ENCODE results near the gene NDUFV1. TPM values are rescaled to one million over a fixed set of nuclear protein-coding genes. Genes with fewer than 3 reads are reported as not detected.

NDUFV1 gene
- total and polyA plus RNA-seq, 9 of the 15 experiments (the other 6 are each of a cell fraction or from before 2014, with no cell fraction given) = 10.8 to 423 (median 209) TPM

DNA sequence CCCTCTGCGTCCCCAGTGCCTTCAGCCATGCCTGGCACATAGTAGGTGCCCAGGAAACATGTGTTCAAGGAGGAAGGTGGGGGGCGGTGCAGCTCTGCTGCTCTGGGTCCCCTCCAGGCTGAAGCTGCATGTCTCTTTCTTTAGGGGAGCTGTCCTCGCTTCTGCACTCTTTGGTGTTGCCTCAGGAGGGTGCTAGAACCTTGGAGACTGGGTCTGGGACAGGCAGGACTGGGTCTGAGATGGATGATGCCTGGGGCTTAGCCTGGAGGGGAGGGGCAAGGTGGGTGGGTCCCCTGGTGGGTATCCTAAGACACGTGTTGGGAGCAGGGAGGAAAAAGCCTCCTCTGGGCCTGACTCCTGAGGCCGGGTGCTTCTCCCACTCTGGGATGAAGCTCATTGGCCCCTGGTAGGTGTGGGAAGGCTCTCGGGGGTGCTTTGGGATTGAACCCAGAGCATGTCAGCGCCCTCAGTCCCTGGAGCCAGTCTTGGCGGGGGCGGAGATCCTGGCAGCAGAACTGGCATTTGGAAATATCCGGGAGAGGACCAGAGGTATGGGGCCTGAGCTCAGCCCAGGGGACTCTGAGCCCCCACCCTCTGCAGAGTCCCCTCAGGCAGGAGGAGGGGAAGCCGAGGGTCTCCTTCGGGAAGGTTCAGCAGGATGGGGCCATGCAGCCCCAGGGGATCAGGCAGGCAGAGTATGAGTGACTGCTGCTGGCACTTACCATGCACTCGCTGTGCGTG is 29.8 kb upstream of the NDUFV1 start (continued):
- TF ChIP-seq, protein P1, sequence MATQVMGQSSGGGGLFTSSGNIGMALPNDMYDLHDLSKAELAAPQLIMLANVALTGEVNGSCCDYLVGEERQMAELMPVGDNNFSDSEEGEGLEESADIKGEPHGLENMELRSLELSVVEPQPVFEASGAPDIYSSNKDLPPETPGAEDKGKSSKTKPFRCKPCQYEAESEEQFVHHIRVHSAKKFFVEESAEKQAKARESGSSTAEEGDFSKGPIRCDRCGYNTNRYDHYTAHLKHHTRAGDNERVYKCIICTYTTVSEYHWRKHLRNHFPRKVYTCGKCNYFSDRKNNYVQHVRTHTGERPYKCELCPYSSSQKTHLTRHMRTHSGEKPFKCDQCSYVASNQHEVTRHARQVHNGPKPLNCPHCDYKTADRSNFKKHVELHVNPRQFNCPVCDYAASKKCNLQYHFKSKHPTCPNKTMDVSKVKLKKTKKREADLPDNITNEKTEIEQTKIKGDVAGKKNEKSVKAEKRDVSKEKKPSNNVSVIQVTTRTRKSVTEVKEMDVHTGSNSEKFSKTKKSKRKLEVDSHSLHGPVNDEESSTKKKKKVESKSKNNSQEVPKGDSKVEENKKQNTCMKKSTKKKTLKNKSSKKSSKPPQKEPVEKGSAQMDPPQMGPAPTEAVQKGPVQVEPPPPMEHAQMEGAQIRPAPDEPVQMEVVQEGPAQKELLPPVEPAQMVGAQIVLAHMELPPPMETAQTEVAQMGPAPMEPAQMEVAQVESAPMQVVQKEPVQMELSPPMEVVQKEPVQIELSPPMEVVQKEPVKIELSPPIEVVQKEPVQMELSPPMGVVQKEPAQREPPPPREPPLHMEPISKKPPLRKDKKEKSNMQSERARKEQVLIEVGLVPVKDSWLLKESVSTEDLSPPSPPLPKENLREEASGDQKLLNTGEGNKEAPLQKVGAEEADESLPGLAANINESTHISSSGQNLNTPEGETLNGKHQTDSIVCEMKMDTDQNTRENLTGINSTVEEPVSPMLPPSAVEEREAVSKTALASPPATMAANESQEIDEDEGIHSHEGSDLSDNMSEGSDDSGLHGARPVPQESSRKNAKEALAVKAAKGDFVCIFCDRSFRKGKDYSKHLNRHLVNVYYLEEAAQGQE (IDR thresholded peaks at IDR 0.05; ENCODE audit: borderline replicate concordance) = peak; percentile 55; the same call in 1 of the 2 replicates
- TF ChIP-seq, protein P1 (CRISPR knock-in tag; IDR thresholded peaks at IDR 0.05; ENCODE audit: low read depth) = no peak
- no peak for TF ChIP-seq TEAD2 (tag; IDR thresholded peaks at IDR 0.05)
- TF ChIP-seq DDX20 (tag; IDR thresholded peaks at IDR 0.05; ENCODE audit: low read depth) = no peak
- no peak for TF ChIP-seq CBFA2T3 (IDR thresholded peaks at IDR 0.05)
- TF ChIP-seq, protein P2, sequence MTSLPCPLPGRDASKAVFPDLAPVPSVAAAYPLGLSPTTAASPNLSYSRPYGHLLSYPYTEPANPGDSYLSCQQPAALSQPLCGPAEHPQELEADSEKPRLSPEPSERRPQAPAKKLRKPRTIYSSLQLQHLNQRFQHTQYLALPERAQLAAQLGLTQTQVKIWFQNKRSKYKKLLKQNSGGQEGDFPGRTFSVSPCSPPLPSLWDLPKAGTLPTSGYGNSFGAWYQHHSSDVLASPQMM (CRISPR knock-in tag; IDR thresholded peaks at IDR 0.05) = no peak
- TF ChIP-seq, protein P3, sequence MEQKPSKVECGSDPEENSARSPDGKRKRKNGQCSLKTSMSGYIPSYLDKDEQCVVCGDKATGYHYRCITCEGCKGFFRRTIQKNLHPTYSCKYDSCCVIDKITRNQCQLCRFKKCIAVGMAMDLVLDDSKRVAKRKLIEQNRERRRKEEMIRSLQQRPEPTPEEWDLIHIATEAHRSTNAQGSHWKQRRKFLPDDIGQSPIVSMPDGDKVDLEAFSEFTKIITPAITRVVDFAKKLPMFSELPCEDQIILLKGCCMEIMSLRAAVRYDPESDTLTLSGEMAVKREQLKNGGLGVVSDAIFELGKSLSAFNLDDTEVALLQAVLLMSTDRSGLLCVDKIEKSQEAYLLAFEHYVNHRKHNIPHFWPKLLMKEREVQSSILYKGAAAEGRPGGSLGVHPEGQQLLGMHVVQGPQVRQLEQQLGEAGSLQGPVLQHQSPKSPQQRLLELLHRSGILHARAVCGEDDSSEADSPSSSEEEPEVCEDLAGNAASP (IDR thresholded peaks at IDR 0.05) = no peak
- TF ChIP-seq, protein P4, sequence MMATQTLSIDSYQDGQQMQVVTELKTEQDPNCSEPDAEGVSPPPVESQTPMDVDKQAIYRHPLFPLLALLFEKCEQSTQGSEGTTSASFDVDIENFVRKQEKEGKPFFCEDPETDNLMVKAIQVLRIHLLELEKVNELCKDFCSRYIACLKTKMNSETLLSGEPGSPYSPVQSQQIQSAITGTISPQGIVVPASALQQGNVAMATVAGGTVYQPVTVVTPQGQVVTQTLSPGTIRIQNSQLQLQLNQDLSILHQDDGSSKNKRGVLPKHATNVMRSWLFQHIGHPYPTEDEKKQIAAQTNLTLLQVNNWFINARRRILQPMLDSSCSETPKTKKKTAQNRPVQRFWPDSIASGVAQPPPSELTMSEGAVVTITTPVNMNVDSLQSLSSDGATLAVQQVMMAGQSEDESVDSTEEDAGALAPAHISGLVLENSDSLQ (IDR thresholded peaks at IDR 0.05) = 0 out of 2 replicates have a peak, but pooled peaks have one; percentile 26
- TF ChIP-seq ZBTB1 (CRISPR knock-in tag; IDR thresholded peaks at IDR 0.05; ENCODE audit: borderline replicate concordance, low read depth) = no peak
- peak; percentile 26; the same call in 1 of the 2 replicates for TF ChIP-seq CC2D1A (IDR thresholded peaks at IDR 0.05)
- no peak for TF ChIP-seq HEY1 (CRISPR knock-in tag; IDR thresholded peaks at IDR 0.05; ENCODE audit: borderline replicate concordance)
- TF ChIP-seq ARID2 (IDR thresholded peaks at IDR 0.05) = 0 out of 2 replicates have a peak, but pooled peaks have one; percentile 39
- TF ChIP-seq, protein P5, sequence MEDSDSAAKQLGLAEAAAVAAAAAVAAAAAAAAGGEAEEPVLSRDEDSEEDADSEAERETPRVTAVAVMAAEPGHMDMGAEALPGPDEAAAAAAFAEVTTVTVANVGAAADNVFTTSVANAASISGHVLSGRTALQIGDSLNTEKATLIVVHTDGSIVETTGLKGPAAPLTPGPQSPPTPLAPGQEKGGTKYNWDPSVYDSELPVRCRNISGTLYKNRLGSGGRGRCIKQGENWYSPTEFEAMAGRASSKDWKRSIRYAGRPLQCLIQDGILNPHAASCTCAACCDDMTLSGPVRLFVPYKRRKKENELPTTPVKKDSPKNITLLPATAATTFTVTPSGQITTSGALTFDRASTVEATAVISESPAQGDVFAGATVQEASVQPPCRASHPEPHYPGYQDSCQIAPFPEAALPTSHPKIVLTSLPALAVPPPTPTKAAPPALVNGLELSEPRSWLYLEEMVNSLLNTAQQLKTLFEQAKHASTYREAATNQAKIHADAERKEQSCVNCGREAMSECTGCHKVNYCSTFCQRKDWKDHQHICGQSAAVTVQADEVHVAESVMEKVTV (CRISPR knock-in tag; IDR thresholded peaks at IDR 0.05) = no peak
- no peak for TF ChIP-seq ZNF778 (CRISPR knock-in tag; IDR thresholded peaks at IDR 0.05)
- no peak for TF ChIP-seq RBM17 (IDR thresholded peaks at IDR 0.05; ENCODE audit: borderline replicate concordance, low read depth, low read length)
- no peak for TF ChIP-seq TARDBP (IDR thresholded peaks at IDR 0.05)
